ENCODE measurements around the gene FOXK1.

Gene FOXK1

GRCh38 chr7:4711634-4712033 lies 29.5 kb downstream of the FOXK1 start:
- Mint-ChIP-seq H3K4me3 (peak overlapping the region; percentile 47), H3K4me1 (peaks cover 69% of the 10 kb centered on the region), H3K27me3 (ENCODE audit: low read depth, poor library complexity) (no peaks in the 10 kb centered on the region), H3K27ac (peak overlapping the region; percentile 82), H3K9me3 (peaks cover 44% of the 10 kb centered on the region), H3K36me3 (ENCODE audit: low read depth) (peaks cover 63% of the 10 kb centered on the region)
- no peak for TF ChIP-seq CTCF (IDR thresholded peaks at IDR 0.05)
- DNase-seq: no peak

GRCh38 chr7:4712281-4713182 lies 30.4 kb downstream of the FOXK1 start:
- Mint-ChIP-seq H3K27ac (peak overlapping the region; percentile 36), H3K9me3 (peaks cover 51% of the 10 kb centered on the region), H3K27me3 (ENCODE audit: low read depth, poor library complexity) (no peaks in the 10 kb centered on the region), H3K4me1 (peaks cover 60% of the 10 kb centered on the region), H3K4me3 (peak overlapping the region; percentile 19), H3K36me3 (ENCODE audit: low read depth) (peaks cover 72% of the 10 kb centered on the region)
- DNase-seq: no peak
- TF ChIP-seq CTCF (IDR thresholded peaks at IDR 0.05): no peak

GRCh38 chr7:4713183-4713784 lies 31.2 kb downstream of the FOXK1 start:
- no peak for DNase-seq
- H3K4me1 Mint-ChIP-seq: peaks cover 60% of the 10 kb centered on the region
- TF ChIP-seq CTCF (IDR thresholded peaks at IDR 0.05): no peak
- peaks cover 51% of the 10 kb centered on the region for H3K9me3 Mint-ChIP-seq
- no peak overlapping the region for H3K27ac Mint-ChIP-seq
- no peaks in the 10 kb centered on the region for H3K27me3 Mint-ChIP-seq (ENCODE audit: low read depth, poor library complexity)
- H3K36me3 Mint-ChIP-seq (ENCODE audit: low read depth): peaks cover 80% of the 10 kb centered on the region
- H3K4me3 Mint-ChIP-seq: no peak overlapping the region

- no peak for DNase-seq
- Mint-ChIP-seq H3K27me3 (ENCODE audit: low read depth, poor library complexity) (no peaks in the 10 kb centered on the region), H3K9me3 (peaks cover 51% of the 10 kb centered on the region), H3K4me1 (peaks cover 54% of the 10 kb centered on the region), H3K4me3 (no peak overlapping the region), H3K36me3 (ENCODE audit: low read depth) (peaks cover 85% of the 10 kb centered on the region), H3K27ac (peak overlapping the region; percentile 11)
- no peak for TF ChIP-seq CTCF (IDR thresholded peaks at IDR 0.05)
These were observed 32.1 kb downstream of the FOXK1 start for GRCh38 chr7:4714161-4714700.

GRCh38 chr7:4714767-4715409 lies 32.8 kb downstream of the FOXK1 start:
- H3K9me3 Mint-ChIP-seq: peaks cover 51% of the 10 kb centered on the region
- H3K4me3 Mint-ChIP-seq: peak overlapping the region; percentile 33
- no peak for TF ChIP-seq CTCF (IDR thresholded peaks at IDR 0.05)
- peaks cover 88% of the 10 kb centered on the region for H3K36me3 Mint-ChIP-seq (ENCODE audit: low read depth)
- H3K4me1 Mint-ChIP-seq: peaks cover 52% of the 10 kb centered on the region
- no peak for DNase-seq
- peak overlapping the region; percentile 11 for H3K27ac Mint-ChIP-seq
- no peaks in the 10 kb centered on the region for H3K27me3 Mint-ChIP-seq (ENCODE audit: low read depth, poor library complexity)
